Endodermal cell (in vitro differentiated cells): ENCODE data around the gene PTPMT1. TPM values are rescaled to one million over a fixed set of nuclear protein-coding genes. Genes with fewer than 3 reads are reported as not detected.
"Not testable (repeated sequence)": the region's sequence is repeated elsewhere in the genome, so short reads cannot be mapped to it uniquely, and the experiment has no call there.

Experiments used
- DNase-seq: peaks from one replicate; pipeline ENCODE4 v3.0.0-alpha.2; 2017
- H3K27ac ChIP-seq: 2 replicates; pipeline ENCODE4 v1.5.1; 2013; ENCODE audit warnings: mild to moderate bottlenecking, low read depth, low read length, moderate library complexity
- H3K27me3 ChIP-seq: 2 replicates; pipeline ENCODE4 v1.6.1; 2013; ENCODE audit warnings: mild to moderate bottlenecking, low read length, moderate library complexity; ENCODE audit not compliant: insufficient read depth, control insufficient read depth, poor library complexity, severe bottlenecking
- H3K36me3 ChIP-seq: 2 replicates; pipeline ENCODE4 v1.7.0; 2013; ENCODE audit warnings: mild to moderate bottlenecking, low read length, moderate library complexity; ENCODE audit not compliant: control insufficient read depth, insufficient read depth
- H3K4me1 ChIP-seq: one replicate; pipeline ENCODE4 v1.7.0; 2013; ENCODE audit warnings: low read length; ENCODE audit not compliant: control insufficient read depth, insufficient read depth
- H3K4me3 ChIP-seq: 2 replicates; pipeline ENCODE4 v1.5.1; 2013; ENCODE audit warnings: mild to moderate bottlenecking, low read length, moderate library complexity
- H3K9ac ChIP-seq: 2 replicates; pipeline ENCODE4 v1.6.1; 2013; ENCODE audit warnings: mild to moderate bottlenecking, low read length, moderate library complexity; ENCODE audit not compliant: poor library complexity, severe bottlenecking; ENCODE audit errors: extremely low read depth
- H3K9me3 ChIP-seq: 2 replicates; pipeline ENCODE4 v1.6.1; 2013; ENCODE audit warnings: mild to moderate bottlenecking, low read length, moderate library complexity; ENCODE audit not compliant: control insufficient read depth
- H3K27ac Mint-ChIP-seq: 2 replicates; pipeline ENCODE4 v1.8.0; 2020; ENCODE audit warnings: mixed read lengths
- H3K27me3 Mint-ChIP-seq: 2 replicates; pipeline ENCODE4 v1.8.0; 2021; ENCODE audit warnings: mild to moderate bottlenecking, mixed read lengths; ENCODE audit not compliant: insufficient read depth
- H3K36me3 Mint-ChIP-seq: 2 replicates; pipeline ENCODE4 v1.8.0; 2020; ENCODE audit warnings: low read depth, mixed read lengths
- H3K4me1 Mint-ChIP-seq: 2 replicates; pipeline ENCODE4 v1.8.0; 2020; ENCODE audit warnings: mixed read lengths
- H3K4me3 Mint-ChIP-seq: 2 replicates; pipeline ENCODE4 v1.8.0; 2020; ENCODE audit warnings: mild to moderate bottlenecking, moderate library complexity, mixed read lengths
- H3K9me3 Mint-ChIP-seq: 2 replicates; pipeline ENCODE4 v1.8.0; 2020; ENCODE audit warnings: mild to moderate bottlenecking, mixed read lengths
- WGBS, 2 experiments: methylation state at CpG; one replicate each; pipeline versions ENCODE4 v1.1.5 to v1.1.7; 2013; ENCODE audit warnings: missing lambda C conversion rate in 2 of 2, mixed read lengths in 1 of 2; ENCODE audit not compliant: insufficient coverage in 1 of 2, insufficient read length in 1 of 2; 5-methylcytosine and 5-hydroxymethylcytosine counted together
- total RNA-seq, 2 donors: library from RNA; stranded (reverse); fragmentation: NEBNext Ultra II Directional in 1 of 2; extraction: Animal tissue kit (Norgen Biotek cat#: 25700) in 1 of 2; gene quantifications; 2 replicates in 1 of 2; 3 replicates in 1 of 2; pipeline ENCODE4 v1.2.1, GENCODE V29; 2021
- TF ChIP-seq, protein P1 (sequence below): fragments of 200-600 bp; sonication (generic); conservative IDR thresholded peaks from 2 replicates; pipeline ENCODE4 v1.5.0; 2021; ENCODE audit warnings: antibody characterized with exemption, mild to moderate bottlenecking

PTPMT1 gene
- total RNA-seq, 2 donors from 2014 or later = 55.8 to 65.0 TPM

DNA sequence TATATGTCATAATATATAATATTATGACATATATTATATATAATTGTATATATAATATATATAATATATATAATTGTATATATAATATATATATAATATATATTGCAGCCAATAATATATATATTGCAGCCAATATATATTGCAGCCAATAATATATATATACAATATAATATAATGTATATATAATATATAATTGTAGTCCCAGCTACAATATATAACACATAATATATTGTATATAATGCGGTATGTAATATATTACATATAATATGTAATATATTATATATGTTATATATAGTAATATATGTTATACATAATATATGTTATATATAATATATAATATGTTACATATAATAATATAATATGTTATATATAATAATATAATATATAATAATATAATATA lies 6.7 kb upstream of the PTPMT1 start:
- no peaks in the 10 kb centered on the region for H3K9me3 ChIP-seq
- H3K27me3 ChIP-seq = no peaks in the 10 kb centered on the region
- TF ChIP-seq, protein P1, sequence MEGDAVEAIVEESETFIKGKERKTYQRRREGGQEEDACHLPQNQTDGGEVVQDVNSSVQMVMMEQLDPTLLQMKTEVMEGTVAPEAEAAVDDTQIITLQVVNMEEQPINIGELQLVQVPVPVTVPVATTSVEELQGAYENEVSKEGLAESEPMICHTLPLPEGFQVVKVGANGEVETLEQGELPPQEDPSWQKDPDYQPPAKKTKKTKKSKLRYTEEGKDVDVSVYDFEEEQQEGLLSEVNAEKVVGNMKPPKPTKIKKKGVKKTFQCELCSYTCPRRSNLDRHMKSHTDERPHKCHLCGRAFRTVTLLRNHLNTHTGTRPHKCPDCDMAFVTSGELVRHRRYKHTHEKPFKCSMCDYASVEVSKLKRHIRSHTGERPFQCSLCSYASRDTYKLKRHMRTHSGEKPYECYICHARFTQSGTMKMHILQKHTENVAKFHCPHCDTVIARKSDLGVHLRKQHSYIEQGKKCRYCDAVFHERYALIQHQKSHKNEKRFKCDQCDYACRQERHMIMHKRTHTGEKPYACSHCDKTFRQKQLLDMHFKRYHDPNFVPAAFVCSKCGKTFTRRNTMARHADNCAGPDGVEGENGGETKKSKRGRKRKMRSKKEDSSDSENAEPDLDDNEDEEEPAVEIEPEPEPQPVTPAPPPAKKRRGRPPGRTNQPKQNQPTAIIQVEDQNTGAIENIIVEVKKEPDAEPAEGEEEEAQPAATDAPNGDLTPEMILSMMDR = no peak
- no peaks in the 10 kb centered on the region for H3K36me3 ChIP-seq
- Mint-ChIP-seq H3K4me3 (no peak overlapping the region), H3K27ac (no peak overlapping the region), H3K4me1 (no peaks in the 10 kb centered on the region), H3K9me3 (no peaks in the 10 kb centered on the region), H3K36me3 (peaks cover 2% of the 10 kb centered on the region), H3K27me3 (no peaks in the 10 kb centered on the region)
- no peak overlapping the region for H3K9ac ChIP-seq
- no peaks in the 10 kb centered on the region for H3K4me1 ChIP-seq
- H3K27ac ChIP-seq = no peak overlapping the region
- no peak for DNase-seq
- H3K4me3 ChIP-seq = no peak overlapping the region
- no CpG with 5 or more reads among the region's 1 CpG for WGBS, 2 experiments

DNA sequence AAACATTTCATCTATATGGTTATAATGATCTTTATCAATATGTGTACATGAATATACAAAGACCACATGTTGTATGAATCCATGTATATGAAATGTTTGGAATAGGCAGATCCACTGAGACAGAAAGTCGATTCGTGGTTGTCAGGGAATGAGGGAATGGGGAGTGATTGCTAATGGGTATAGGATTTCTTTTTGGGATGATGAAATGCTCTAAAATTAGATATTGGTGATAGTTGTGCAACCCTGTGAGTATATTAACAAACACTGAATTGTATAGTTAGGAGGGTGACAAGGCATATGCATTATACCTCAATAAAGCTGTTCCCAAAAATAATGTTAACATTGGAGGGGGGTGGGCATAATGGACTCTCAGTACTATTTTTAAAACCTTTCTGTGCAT lies 5.0 kb upstream of the PTPMT1 start:
- H3K27me3 Mint-ChIP-seq = no peaks in the 10 kb centered on the region
- TF ChIP-seq, protein P1 = no peak
- no peak overlapping the region for H3K27ac Mint-ChIP-seq
- Histone ChIP-seq H3K27me3 (no peaks in the 10 kb centered on the region), H3K27ac (no peak overlapping the region), H3K4me1 (no peaks in the 10 kb centered on the region), H3K4me3 (no peak overlapping the region), H3K9me3 (no peaks in the 10 kb centered on the region), H3K9ac (no peak overlapping the region), H3K36me3 (no peaks in the 10 kb centered on the region)
- no peak for DNase-seq
- H3K4me1 Mint-ChIP-seq = peaks cover 2% of the 10 kb centered on the region
- no peak overlapping the region for H3K4me3 Mint-ChIP-seq
- peaks cover 2% of the 10 kb centered on the region for H3K36me3 Mint-ChIP-seq
- 90 to 95% methylated on average over 2 of the region's 2 CpGs for WGBS, 2 experiments
- H3K9me3 Mint-ChIP-seq = no peaks in the 10 kb centered on the region

DNA sequence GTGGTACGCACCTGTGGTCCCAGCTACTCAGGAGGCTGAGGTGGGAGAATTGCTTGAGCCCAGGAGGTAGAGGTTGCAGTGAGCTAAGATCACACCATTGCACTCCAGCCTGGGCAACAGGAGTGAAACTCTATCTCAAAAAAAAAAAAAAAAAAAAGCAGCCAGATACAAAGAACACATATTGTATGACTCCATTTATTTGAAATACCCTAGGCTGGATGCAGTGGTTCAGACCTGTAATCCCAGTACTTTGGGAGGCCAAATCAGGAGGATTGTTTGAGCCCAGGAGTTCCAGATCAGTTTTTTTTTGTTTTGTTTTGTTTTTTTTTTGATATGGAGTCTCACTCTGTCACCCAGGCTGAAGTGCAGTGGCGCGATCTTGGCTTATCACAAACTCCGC lies 3.0 kb upstream of the PTPMT1 start:
- DNase-seq, H3K27ac ChIP-seq, H3K9me3 ChIP-seq, H3K4me3 ChIP-seq, H3K36me3 ChIP-seq, H3K9me3 Mint-ChIP-seq, H3K4me1 Mint-ChIP-seq, H3K4me1 ChIP-seq, H3K36me3 Mint-ChIP-seq, H3K27me3 ChIP-seq, H3K27ac Mint-ChIP-seq, H3K27me3 Mint-ChIP-seq, H3K4me3 Mint-ChIP-seq, H3K9ac ChIP-seq: not testable (repeated sequence)
- WGBS, 2 experiments = 93 to 100% methylated on average over 4 of the region's 4 CpGs

DNA sequence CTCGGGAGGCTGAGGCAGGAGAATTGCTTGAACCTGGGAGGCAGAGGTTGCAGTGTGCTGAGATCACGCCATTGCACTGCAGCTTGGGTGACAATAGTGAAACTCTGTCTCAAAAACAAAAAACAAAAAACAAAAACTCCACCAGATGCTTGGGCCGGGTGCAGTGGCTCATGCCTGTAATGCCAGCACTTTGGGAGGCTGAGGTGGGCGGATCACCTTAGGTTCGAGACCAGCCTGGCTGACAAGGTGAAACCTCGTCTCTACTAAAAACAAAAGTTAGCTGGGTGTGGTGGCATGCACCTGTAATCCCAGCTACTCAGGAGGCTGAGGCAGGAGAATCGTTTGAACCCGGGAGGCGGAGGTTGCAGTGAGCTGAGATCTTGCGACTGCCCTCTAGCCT lies 1.0 kb upstream of the PTPMT1 start:
- Mint-ChIP-seq H3K4me3 (peak overlapping the region; percentile 80), H3K36me3 (peaks cover 15% of the 10 kb centered on the region)
- not testable (repeated sequence) for H3K27ac Mint-ChIP-seq, H3K27me3 Mint-ChIP-seq, H3K27ac ChIP-seq, H3K4me3 ChIP-seq, H3K9me3 Mint-ChIP-seq, H3K9me3 ChIP-seq, H3K27me3 ChIP-seq, H3K4me1 Mint-ChIP-seq, H3K9ac ChIP-seq, DNase-seq, H3K4me1 ChIP-seq
- 93 to 95% methylated on average over 5 to 10 of the region's 10 CpGs for WGBS, 2 experiments
- peaks cover 11% of the 10 kb centered on the region for H3K36me3 ChIP-seq
